Tibial nerve (tissue), 4 donors: Measurements from ENCODE around the gene PTPRO. TPM values are rescaled to one million over a fixed set of nuclear protein-coding genes. Genes with fewer than 3 reads are reported as not detected.

Source experiments
- DNase-seq, 2 donors: peaks; one replicate each; pipeline ENCODE4 v3.0.0-alpha.2; 2019; ENCODE audit warnings: low spot score in 2 of 2
- H3K27ac ChIP-seq, 4 donors: fragments of 200-600 bp; sonication (generic) in 3 of 4; one replicate each; pipeline ENCODE4 v1.5.1; 2017 to 2019; ENCODE audit warnings: mild to moderate bottlenecking in 1 of 4
- H3K27me3 ChIP-seq, 2 donors: fragments of 200-600 bp; sonication (generic) in 1 of 2; one replicate each; pipeline versions ENCODE4 v1.5.1 to v1.6.0; 2017 to 2019
- H3K36me3 ChIP-seq, 3 donors: fragments of 200-600 bp; sonication (generic); one replicate each; pipeline ENCODE4 v1.5.1; 2018 to 2019
- H3K4me1 ChIP-seq, 4 donors: fragments of 200-600 bp; sonication (generic) in 3 of 4; one replicate each; pipeline ENCODE4 v1.5.1; 2017 to 2019
- H3K4me3 ChIP-seq, 4 donors: fragments of 200-600 bp; sonication (generic) in 3 of 4; one replicate each; pipeline ENCODE4 v1.5.1; 2017 to 2019; ENCODE audit warnings: mild to moderate bottlenecking in 1 of 4, moderate library complexity in 1 of 4
- H3K9me3 ChIP-seq, 4 donors: fragments of 200-600 bp; sonication (generic) in 3 of 4; one replicate each; pipeline ENCODE4 v1.5.1; 2017 to 2019
- CTCF ChIP-seq, 5 experiments: fragments of 200-600 bp in 3 of 5; fragments of 450-650 bp in 2 of 5; sonication (generic) in 3 of 5; IDR thresholded peaks; one replicate each; pipeline ENCODE4 v1.5.1; 2016 to 2019; ENCODE audit warnings: antibody characterized with exemption in 5 of 5, mild to moderate bottlenecking in 3 of 5, moderate library complexity in 2 of 5
- EP300 ChIP-seq, 2 donors: sonication (generic); formaldehyde crosslinking; IDR thresholded peaks; one replicate each; pipeline ENCODE4 v1.6.1; 2017; ENCODE audit warnings: antibody characterized with exemption in 2 of 2, mild to moderate bottlenecking in 1 of 2
- POLR2A ChIP-seq, 2 donors: fragments of 450-650 bp; IDR thresholded peaks; one replicate each; pipeline ENCODE4 v1.6.1; 2017; ENCODE audit warnings: antibody characterized with exemption in 2 of 2, mild to moderate bottlenecking in 2 of 2, moderate library complexity in 2 of 2
- WGBS, 2 donors: methylation state at CpG; one replicate each; pipeline ENCODE4 v1.1.5; 2018; 5-methylcytosine and 5-hydroxymethylcytosine counted together
- total RNA-seq, 4 donors: library from RNA; depleted of rRNA; stranded (reverse); fragments of >200 nt; gene quantifications; one replicate each; pipeline ENCODE4 v1.1.0, GENCODE V29; 2016

The PTPRO gene
- total RNA-seq, 4 donors from 2014 or later = 1.3 to 5.1 (median 2.0) TPM

GRCh38 chr12:15527201-15528080 is 205.1 kb downstream of the PTPRO start:
- H3K36me3 ChIP-seq = no peaks in the 10 kb centered on the region
- H3K27me3 ChIP-seq = no peaks in the 10 kb centered on the region
- no peak overlapping the region for H3K4me3 ChIP-seq
- TF ChIP-seq POLR2A (IDR thresholded peaks at IDR 0.05) = no peak
- TF ChIP-seq EP300 (IDR thresholded peaks at IDR 0.05) = no peak
- TF ChIP-seq CTCF (IDR thresholded peaks at IDR 0.05) = no peak
- peaks cover 0 to 8% (median 2%) of the 10 kb centered on the region in 4 donors for H3K9me3 ChIP-seq
- H3K27ac ChIP-seq = no peak overlapping the region
- WGBS, 2 donors = 73 to 77% methylated on average over 8 of the region's 8 CpGs
- peaks cover 0 to 4% (median 0%) of the 10 kb centered on the region in 4 donors for H3K4me1 ChIP-seq
- DNase-seq = peak in 1 of 2 donors; percentile 28

GRCh38 chr12:15528666-15529065 is 206.4 kb downstream of the PTPRO start:
- WGBS, 2 donors = 92 to 94% methylated on average over 2 of the region's 2 CpGs
- DNase-seq = no peak
- peaks cover 0 to 8% (median 2%) of the 10 kb centered on the region in 4 donors for H3K9me3 ChIP-seq
- H3K27me3 ChIP-seq = no peaks in the 10 kb centered on the region
- no peak overlapping the region for H3K4me3 ChIP-seq
- peaks cover 0 to 4% (median 0%) of the 10 kb centered on the region in 4 donors for H3K4me1 ChIP-seq
- TF ChIP-seq EP300 (IDR thresholded peaks at IDR 0.05) (no peak), CTCF (IDR thresholded peaks at IDR 0.05) (no peak), POLR2A (IDR thresholded peaks at IDR 0.05) (no peak)
- H3K36me3 ChIP-seq = no peaks in the 10 kb centered on the region
- H3K27ac ChIP-seq = no peak overlapping the region

GRCh38 chr12:15530361-15530760 is 208.1 kb downstream of the PTPRO start:
- Histone ChIP-seq H3K4me1 (peaks cover 0 to 4% (median 0%) of the 10 kb centered on the region in 4 donors), H3K27me3 (no peaks in the 10 kb centered on the region), H3K27ac (no peak overlapping the region), H3K4me3 (no peak overlapping the region), H3K36me3 (no peaks in the 10 kb centered on the region), H3K9me3 (peaks cover 0 to 8% (median 2%) of the 10 kb centered on the region in 4 donors)
- no peak for DNase-seq
- TF ChIP-seq POLR2A (IDR thresholded peaks at IDR 0.05) (no peak), EP300 (IDR thresholded peaks at IDR 0.05) (no peak), CTCF (IDR thresholded peaks at IDR 0.05) (no peak)
- WGBS, 2 donors = 82 to 90% methylated on average over 1 of the region's 1 CpG

GRCh38 chr12:15532364-15532977 is 210.2 kb downstream of the PTPRO start:
- Histone ChIP-seq H3K9me3 (peaks cover 0 to 8% (median 2%) of the 10 kb centered on the region in 4 donors), H3K27ac (no peak overlapping the region), H3K4me3 (no peak overlapping the region), H3K36me3 (no peaks in the 10 kb centered on the region), H3K27me3 (no peaks in the 10 kb centered on the region), H3K4me1 (peaks cover 0 to 4% (median 0%) of the 10 kb centered on the region in 4 donors)
- 35 to 41% methylated on average over 3 of the region's 3 CpGs for WGBS, 2 donors
- TF ChIP-seq CTCF (IDR thresholded peaks at IDR 0.05) (peak in 4 of 5 experiments; percentile 8 to 53 (median 40)), EP300 (IDR thresholded peaks at IDR 0.05) (no peak)
- peak in 1 of 2 donors; percentile 18 for DNase-seq

GRCh38 chr12:15534322-15534721 is 212.0 kb downstream of the PTPRO start:
- 65 to 78% methylated on average over 3 of the region's 3 CpGs for WGBS, 2 donors
- H3K27ac ChIP-seq = peak overlapping the region in 2 of 4 donors; percentile 36 to 56
- H3K9me3 ChIP-seq = no peaks in the 10 kb centered on the region
- no peaks in the 10 kb centered on the region for H3K36me3 ChIP-seq
- DNase-seq = no peak
- H3K4me3 ChIP-seq = no peak overlapping the region
- no peak for TF ChIP-seq CTCF (IDR thresholded peaks at IDR 0.05)
- peaks cover 0 to 4% (median 0%) of the 10 kb centered on the region in 4 donors for H3K4me1 ChIP-seq
- H3K27me3 ChIP-seq = no peaks in the 10 kb centered on the region
